ENCODE measurements around the gene DPH1.

Gene DPH1

DNA sequence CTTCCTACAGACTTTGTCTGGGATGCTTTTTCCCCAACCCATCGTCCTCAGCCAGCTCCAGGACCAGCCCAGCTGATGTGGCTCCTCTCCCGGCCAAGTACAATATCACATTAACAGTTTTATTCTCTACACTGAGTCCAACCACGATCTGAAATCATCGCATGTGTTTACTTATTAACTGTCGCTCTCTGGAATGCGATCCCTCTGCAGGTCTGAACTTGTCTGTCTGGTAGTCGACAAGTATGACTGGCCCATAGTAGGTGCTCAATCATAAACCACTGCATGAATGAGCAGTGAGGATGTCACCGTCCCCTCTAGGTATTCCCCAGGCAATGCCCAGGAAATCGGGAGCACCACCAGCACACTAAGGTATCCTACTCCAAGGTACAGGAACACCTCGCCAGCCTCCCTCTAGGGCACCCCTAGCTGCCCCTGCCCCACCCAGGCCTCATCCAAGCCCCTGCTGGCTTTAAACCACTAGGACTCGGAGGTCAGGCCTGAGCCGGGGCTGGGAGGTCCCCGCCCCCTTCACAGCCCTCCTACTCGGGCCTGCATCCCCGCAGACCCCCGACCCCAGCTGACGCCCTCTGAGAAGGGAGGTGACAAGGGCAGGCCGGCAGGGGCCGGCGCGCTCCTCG, 32.5 kb upstream of the DPH1 start:
- Histone ChIP-seq H3K4me1 (no peaks in the 10 kb centered on the region; the same call in 1 of the 2 replicates), H3K27me3 (no peaks in the 10 kb centered on the region), H3K9me3 (no peaks in the 10 kb centered on the region), H3K36me3 (no peaks in the 10 kb centered on the region), H3K4me3 (ENCODE audit: low read depth, low read length) (no peak overlapping the region)
- TF ChIP-seq, protein P1, sequence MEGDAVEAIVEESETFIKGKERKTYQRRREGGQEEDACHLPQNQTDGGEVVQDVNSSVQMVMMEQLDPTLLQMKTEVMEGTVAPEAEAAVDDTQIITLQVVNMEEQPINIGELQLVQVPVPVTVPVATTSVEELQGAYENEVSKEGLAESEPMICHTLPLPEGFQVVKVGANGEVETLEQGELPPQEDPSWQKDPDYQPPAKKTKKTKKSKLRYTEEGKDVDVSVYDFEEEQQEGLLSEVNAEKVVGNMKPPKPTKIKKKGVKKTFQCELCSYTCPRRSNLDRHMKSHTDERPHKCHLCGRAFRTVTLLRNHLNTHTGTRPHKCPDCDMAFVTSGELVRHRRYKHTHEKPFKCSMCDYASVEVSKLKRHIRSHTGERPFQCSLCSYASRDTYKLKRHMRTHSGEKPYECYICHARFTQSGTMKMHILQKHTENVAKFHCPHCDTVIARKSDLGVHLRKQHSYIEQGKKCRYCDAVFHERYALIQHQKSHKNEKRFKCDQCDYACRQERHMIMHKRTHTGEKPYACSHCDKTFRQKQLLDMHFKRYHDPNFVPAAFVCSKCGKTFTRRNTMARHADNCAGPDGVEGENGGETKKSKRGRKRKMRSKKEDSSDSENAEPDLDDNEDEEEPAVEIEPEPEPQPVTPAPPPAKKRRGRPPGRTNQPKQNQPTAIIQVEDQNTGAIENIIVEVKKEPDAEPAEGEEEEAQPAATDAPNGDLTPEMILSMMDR (IDR thresholded peaks at IDR 0.05; ENCODE audit: low read depth, low read length): no peak
- no peak for DNase-seq

DNA sequence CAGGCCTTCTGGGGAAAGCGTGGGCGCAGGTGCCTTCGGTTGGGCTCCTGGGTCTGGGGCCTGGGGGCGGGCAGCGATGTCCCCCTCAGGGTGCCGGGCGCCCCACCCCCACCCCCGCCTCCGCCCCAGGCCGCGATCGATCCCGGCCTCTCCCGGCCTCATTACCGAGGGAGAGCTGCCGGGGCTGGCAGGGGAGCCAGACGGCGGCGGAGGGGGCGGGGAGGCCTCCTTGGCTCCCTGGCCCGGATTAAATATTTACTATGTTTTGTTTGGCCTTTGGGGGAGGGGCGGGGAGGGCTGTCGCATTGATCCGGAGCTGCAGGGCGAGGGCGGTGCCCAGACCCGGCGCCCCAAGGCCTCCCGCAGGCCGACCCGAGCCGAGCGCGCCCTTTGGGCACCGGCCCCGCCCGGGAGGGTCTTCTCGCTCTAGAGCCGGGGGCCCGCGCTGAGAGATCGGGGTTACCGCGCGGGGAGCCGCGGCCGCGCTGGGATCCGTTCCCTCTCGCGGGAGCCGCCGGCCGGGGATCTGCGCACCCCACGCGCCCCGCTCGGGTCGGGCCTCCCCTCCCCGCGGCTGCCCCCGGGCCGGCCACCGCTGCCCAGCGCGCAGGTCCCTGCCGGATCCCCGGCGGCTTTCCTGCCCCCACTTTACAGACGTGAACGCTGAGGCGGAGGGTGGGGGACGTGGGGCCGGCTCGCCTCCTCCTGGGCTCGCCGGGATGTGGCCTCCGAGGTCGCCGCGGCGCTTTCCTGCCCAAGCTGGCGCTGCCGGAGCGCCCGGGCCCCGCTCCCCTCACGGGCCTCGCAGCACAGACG, 31.8 kb upstream of the DPH1 start:
- no peak for DNase-seq
- TF ChIP-seq, protein P1 (IDR thresholded peaks at IDR 0.05; ENCODE audit: low read depth, low read length): no peak
- no peaks in the 10 kb centered on the region; the same call in 1 of the 2 replicates for H3K4me1 ChIP-seq
- no peaks in the 10 kb centered on the region for H3K9me3 ChIP-seq
- no peaks in the 10 kb centered on the region for H3K36me3 ChIP-seq
- no peaks in the 10 kb centered on the region for H3K27me3 ChIP-seq
- no peak overlapping the region for H3K4me3 ChIP-seq (ENCODE audit: low read depth, low read length)

DNA sequence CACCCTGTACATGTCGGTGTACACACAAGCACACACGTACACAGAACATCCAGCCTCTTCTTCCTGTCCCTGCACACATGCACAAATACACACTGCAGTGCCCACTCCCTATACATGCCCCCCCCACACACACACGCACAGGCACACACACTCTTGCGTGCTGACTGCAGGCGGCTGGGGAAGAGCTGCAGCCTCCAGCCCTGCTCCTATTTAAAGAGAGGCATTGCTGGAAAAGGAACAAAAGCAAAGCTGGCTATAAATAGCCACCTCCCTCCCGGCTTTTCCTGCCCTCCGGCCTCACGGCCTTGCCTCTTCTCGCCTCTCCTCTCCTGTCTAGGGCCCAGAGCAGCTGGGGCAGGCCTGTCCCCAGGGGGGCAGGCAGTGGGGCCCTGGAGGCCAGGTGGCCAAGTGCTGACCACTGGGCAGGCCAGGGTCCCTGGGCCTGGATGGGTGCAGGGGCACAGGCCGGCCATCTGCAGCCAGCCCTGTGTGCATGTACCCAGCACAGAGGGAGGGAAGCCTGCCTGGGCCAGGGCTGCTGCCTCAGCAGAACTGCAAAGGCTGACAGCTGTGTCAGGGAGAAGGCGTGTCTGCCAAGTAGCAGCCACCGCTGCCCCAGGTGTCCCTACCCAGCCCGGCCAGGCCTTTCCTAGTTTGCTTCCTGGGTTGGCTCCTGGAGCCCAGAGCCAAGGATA, 30.2 kb upstream of the DPH1 start:
- H3K4me3 ChIP-seq (ENCODE audit: low read depth, low read length): no peak overlapping the region
- H3K9me3 ChIP-seq: no peaks in the 10 kb centered on the region
- TF ChIP-seq, protein P1 (IDR thresholded peaks at IDR 0.05; ENCODE audit: low read depth, low read length): no peak
- peak; percentile 41 for DNase-seq
- no peaks in the 10 kb centered on the region for H3K27me3 ChIP-seq
- no peaks in the 10 kb centered on the region for H3K36me3 ChIP-seq
- H3K4me1 ChIP-seq: no peaks in the 10 kb centered on the region; the same call in 1 of the 2 replicates

DNA sequence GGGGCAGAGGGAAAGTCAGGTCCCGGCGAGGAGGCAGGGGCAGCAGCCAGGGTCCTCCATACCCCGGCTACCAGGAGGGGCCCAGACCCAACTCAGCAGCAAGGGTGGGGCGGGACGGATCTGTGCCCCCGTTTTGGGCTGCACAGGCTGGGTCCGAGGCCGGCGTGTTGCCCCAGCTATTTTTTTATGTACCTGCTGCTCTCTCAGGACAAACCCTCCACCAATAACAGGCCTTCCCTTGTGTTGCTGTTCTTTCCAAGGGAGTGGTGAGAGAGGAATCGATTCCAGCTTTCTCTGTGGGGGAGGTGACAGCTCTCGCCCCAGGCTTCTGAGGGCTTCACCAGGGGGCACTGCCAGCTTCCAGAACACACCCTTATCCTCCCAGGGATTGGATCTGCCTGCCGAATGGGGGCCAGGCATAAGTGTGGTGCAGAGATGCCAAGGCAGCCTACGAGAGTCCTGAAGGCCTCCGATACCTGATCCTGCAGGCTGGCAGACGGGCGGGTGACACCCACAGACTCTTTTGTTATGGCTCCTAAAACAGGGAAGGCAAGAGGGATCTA, 27.1 kb upstream of the DPH1 start:
- no peaks in the 10 kb centered on the region for H3K36me3 ChIP-seq
- H3K4me3 ChIP-seq (ENCODE audit: low read depth, low read length): no peak overlapping the region
- H3K4me1 ChIP-seq: no peaks in the 10 kb centered on the region; the same call in 1 of the 2 replicates
- no peaks in the 10 kb centered on the region for H3K9me3 ChIP-seq
- no peaks in the 10 kb centered on the region for H3K27me3 ChIP-seq
- TF ChIP-seq, protein P1 (IDR thresholded peaks at IDR 0.05; ENCODE audit: low read depth, low read length): no peak
- no peak for DNase-seq

DNA sequence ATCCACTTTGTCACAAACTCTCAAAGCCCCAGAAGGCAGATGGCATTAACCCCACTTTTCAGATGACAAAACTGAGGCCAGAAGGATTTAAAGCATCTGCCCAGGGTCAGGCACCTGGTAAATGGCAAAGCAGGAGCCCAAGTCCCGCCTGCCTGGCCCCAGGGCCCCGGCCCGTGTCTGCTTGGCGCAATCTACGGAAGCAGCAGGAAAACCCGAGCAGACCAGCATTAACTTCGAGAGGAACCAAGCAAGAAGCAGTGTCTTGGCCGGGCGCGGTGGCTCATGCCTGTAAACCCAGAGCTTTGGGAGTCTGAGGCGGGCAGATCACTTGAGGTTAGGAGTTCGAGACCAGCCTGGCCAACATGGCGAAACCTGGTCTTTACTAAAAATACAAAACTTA, 26.4 kb upstream of the DPH1 start:
- no peaks in the 10 kb centered on the region for H3K27me3 ChIP-seq
- TF ChIP-seq, protein P1 (IDR thresholded peaks at IDR 0.05; ENCODE audit: low read depth, low read length): no peak
- no peaks in the 10 kb centered on the region for H3K9me3 ChIP-seq
- no peaks in the 10 kb centered on the region for H3K36me3 ChIP-seq
- no peaks in the 10 kb centered on the region; the same call in 1 of the 2 replicates for H3K4me1 ChIP-seq
- DNase-seq: no peak
- no peak overlapping the region for H3K4me3 ChIP-seq (ENCODE audit: low read depth, low read length)

Measured in BE2C (cell line).